GM21786 (cell line): ENCODE measurements around the gene FAM171A2.
"Not testable (repeated sequence)": the region's sequence is repeated elsewhere in the genome, so short reads cannot be mapped to it uniquely, and the experiment has no call there.

Source experiments
- ATAC-seq: cut with Tn5 transposase; IDR thresholded peaks from one replicate; pipeline ENCODE4 v1.9.1; 2021; ENCODE audit not compliant: unreplicated experiment

FAM171A2 gene

GRCh38 chr17:44383861-44384260 lies 20.2 kb upstream of the FAM171A2 start:
- no peak for ATAC-seq

GRCh38 chr17:44383363-44383762 lies 19.7 kb upstream of the FAM171A2 start:
- no peak for ATAC-seq

- ATAC-seq: no peak
Observed at GRCh38 chr17:44382917-44383316, 19.3 kb upstream of the FAM171A2 start.

- ATAC-seq: no peak
Observed at GRCh38 chr17:44381810-44382305, 18.2 kb upstream of the FAM171A2 start.

- ATAC-seq: no peak
Observed at GRCh38 chr17:44380767-44381166, 17.1 kb upstream of the FAM171A2 start.

- no peak for ATAC-seq
Observed at GRCh38 chr17:44379887-44380286, 16.2 kb upstream of the FAM171A2 start.

- no peak for ATAC-seq
Observed at GRCh38 chr17:44378171-44378705, 14.6 kb upstream of the FAM171A2 start.

- no peak for ATAC-seq
Observed at GRCh38 chr17:44376779-44377178, 13.1 kb upstream of the FAM171A2 start.

GRCh38 chr17:44376124-44376523 lies 12.5 kb upstream of the FAM171A2 start:
- no peak for ATAC-seq

GRCh38 chr17:44375196-44376017 lies 11.8 kb upstream of the FAM171A2 start:
- ATAC-seq: no peak

GRCh38 chr17:44374306-44375195 lies 10.9 kb upstream of the FAM171A2 start:
- no peak for ATAC-seq

GRCh38 chr17:44372036-44372435 lies 8.4 kb upstream of the FAM171A2 start:
- ATAC-seq: no peak

- not testable (repeated sequence) for ATAC-seq
Observed at GRCh38 chr17:44369414-44370023, 5.9 kb upstream of the FAM171A2 start.

- ATAC-seq: not testable (repeated sequence)
Observed at GRCh38 chr17:44368391-44369243, 5.0 kb upstream of the FAM171A2 start.

GRCh38 chr17:44367231-44367979 lies 3.8 kb upstream of the FAM171A2 start:
- ATAC-seq: no peak

GRCh38 chr17:44365051-44365450 lies 1.4 kb upstream of the FAM171A2 start:
- ATAC-seq: not testable (repeated sequence)

GRCh38 chr17:44362949-44363612 lies 572 bp downstream of the FAM171A2 start:
- ATAC-seq: no peak

GRCh38 chr17:44362459-44362948 lies 1.1 kb downstream of the FAM171A2 start:
- no peak for ATAC-seq
